Liver (tissue), 9 donors: Measurements from ENCODE around the gene NPPC. TPM values are rescaled to one million over a fixed set of nuclear protein-coding genes. Genes with fewer than 3 reads are reported as not detected.

Source experiments
- DNase-seq: peaks from one replicate; pipeline ENCODE4 v3.0.0-alpha.2; 2017; ENCODE audit warnings: low spot score
- H3K27ac ChIP-seq, 2 donors: one replicate each; pipeline ENCODE4 v1.7.0; 2013; ENCODE audit warnings: inconsistent platforms in 2 of 2, low read length in 2 of 2, control low read depth in 1 of 2, low read depth in 1 of 2, mild to moderate bottlenecking in 1 of 2
- H3K27me3 ChIP-seq, 4 donors: one replicate each; pipeline versions ENCODE4 v1.6.1 to v1.7.0; 2013; ENCODE audit warnings: low read length in 3 of 4, inconsistent platforms in 1 of 4, mild to moderate bottlenecking in 1 of 4, moderate library complexity in 1 of 4; ENCODE audit not compliant: control insufficient read depth in 4 of 4, insufficient read depth in 4 of 4
- H3K36me3 ChIP-seq, 4 donors: one replicate each; pipeline versions ENCODE4 v1.6.1 to v1.7.0; 2013; ENCODE audit warnings: low read length in 3 of 4, mild to moderate bottlenecking in 3 of 4, low read depth in 1 of 4, moderate library complexity in 1 of 4; ENCODE audit not compliant: control insufficient read depth in 4 of 4, insufficient read depth in 3 of 4
- H3K4me1 ChIP-seq, 4 donors: one replicate each; pipeline versions ENCODE4 v1.6.1 to v1.7.0; 2013; ENCODE audit warnings: low read length in 3 of 4, mild to moderate bottlenecking in 3 of 4, moderate library complexity in 1 of 4; ENCODE audit not compliant: control insufficient read depth in 4 of 4, insufficient read depth in 4 of 4
- H3K4me3 ChIP-seq, 3 donors: one replicate each; pipeline versions ENCODE4 v1.6.1 to v1.7.0; 2013; ENCODE audit warnings: low read length in 3 of 3, control low read depth in 1 of 3, low read depth in 1 of 3, mild to moderate bottlenecking in 1 of 3
- H3K9ac ChIP-seq, 2 donors: one replicate each; pipeline ENCODE4 v1.7.0; 2013; ENCODE audit warnings: low read length in 2 of 2, mild to moderate bottlenecking in 2 of 2, moderate library complexity in 2 of 2, control low read depth in 1 of 2, low read depth in 1 of 2
- H3K9me3 ChIP-seq, 4 donors: one replicate each; pipeline versions ENCODE4 v1.6.1 to v1.7.0; 2013; ENCODE audit warnings: low read length in 3 of 4; ENCODE audit not compliant: control insufficient read depth in 4 of 4
- EGR1 ChIP-seq, 2 donors: IDR thresholded peaks; 2 replicates each; pipeline ENCODE4 v1.6.1; 2016 to 2018; ENCODE audit warnings: antibody characterized with exemption in 2 of 2, low read depth in 2 of 2
- FOXA1 ChIP-seq: IDR thresholded peaks from 2 replicates; pipeline ENCODE4 v1.6.1; 2016; ENCODE audit warnings: antibody characterized with exemption
- FOXA2 ChIP-seq: IDR thresholded peaks from 2 replicates; pipeline ENCODE4 v1.6.1; 2016; ENCODE audit warnings: antibody characterized with exemption
- GABPA ChIP-seq, 2 donors: IDR thresholded peaks in 1 of 2; conservative IDR thresholded peaks in 1 of 2; 2 replicates each; pipeline ENCODE4 v1.6.1; 2016; ENCODE audit warnings: antibody characterized with exemption in 2 of 2, mild to moderate bottlenecking in 1 of 2, moderate library complexity in 1 of 2
- HNF4A ChIP-seq, 2 donors: conservative IDR thresholded peaks; 2 replicates each; pipeline ENCODE4 v1.6.1; 2016; ENCODE audit warnings: antibody characterized with exemption in 2 of 2, mild to moderate bottlenecking in 2 of 2
- HNF4G ChIP-seq: IDR thresholded peaks from 2 replicates; pipeline ENCODE4 v1.6.1; 2016; ENCODE audit warnings: antibody characterized with exemption
- NR2F2 ChIP-seq: IDR thresholded peaks from 2 replicates; pipeline ENCODE4 v1.6.1; 2016; ENCODE audit warnings: antibody characterized with exemption
- RAD21 ChIP-seq, 2 donors: IDR thresholded peaks; 2 replicates each; pipeline ENCODE4 v1.6.1; 2016; ENCODE audit warnings: antibody characterized with exemption in 2 of 2, mild to moderate bottlenecking in 2 of 2
- SP1 ChIP-seq: IDR thresholded peaks from 2 replicates; pipeline ENCODE4 v1.6.1; 2018; ENCODE audit warnings: antibody characterized with exemption, mild to moderate bottlenecking
- YY1 ChIP-seq: IDR thresholded peaks from 2 replicates; pipeline ENCODE4 v1.6.1; 2016; ENCODE audit warnings: antibody characterized with exemption, mild to moderate bottlenecking
- WGBS: extraction: QIAGEN DNeasy Blood & Tissue Kit; methylation state at CpG from one replicate; pipeline ENCODE4 v1.1.7; 2013; 5-methylcytosine and 5-hydroxymethylcytosine counted together
- polyA plus RNA-seq, 2 donors: library from polyadenylated mRNA; stranded (reverse) in 1 of 2; unstranded in 1 of 2; fragments of 200-250 nt in 1 of 2; fragments of >200 nt in 1 of 2; fragmentation: Nextera tagmentation in 1 of 2; extraction: Ambion mirVana in 1 of 2; gene quantifications; one replicate each; pipeline versions ENCODE4 v1.2.1 to v1.2.3, GENCODE V29; 2013 to 2015
- total RNA-seq, 2 donors: library from RNA; depleted of rRNA; stranded (reverse); fragments of >200 nt; gene quantifications; one replicate each; pipeline ENCODE4 v1.2.3, GENCODE V29; 2014
- TF ChIP-seq, protein P1 (sequence below): fragments of 150-350 bp; IDR thresholded peaks from 2 replicates; pipeline ENCODE4 v1.5.1; 2017; ENCODE audit warnings: improper control_type of control experiment, low read depth, low read length; ENCODE audit not compliant: missing input control
- TF ChIP-seq, protein P2 (sequence below): IDR thresholded peaks from 2 replicates; pipeline ENCODE4 v1.6.1; 2016; ENCODE audit warnings: antibody characterized with exemption
- TF ChIP-seq, protein P3 (sequence below): IDR thresholded peaks from 2 replicates; pipeline ENCODE4 v1.6.1; 2016; ENCODE audit warnings: antibody characterized with exemption
- TF ChIP-seq, protein P4 (sequence below): IDR thresholded peaks from 2 replicates; pipeline ENCODE4 v1.6.1; 2016; ENCODE audit warnings: antibody characterized with exemption
- donor health status: healthy.
- donor health status: healthy.
- donor health status: healthy.
- donor health status: healthy.
- donor health status: healthy.

The NPPC gene
- total and polyA plus RNA-seq, 4 donors = 0.47 TPM; not detected in 3

DNA sequence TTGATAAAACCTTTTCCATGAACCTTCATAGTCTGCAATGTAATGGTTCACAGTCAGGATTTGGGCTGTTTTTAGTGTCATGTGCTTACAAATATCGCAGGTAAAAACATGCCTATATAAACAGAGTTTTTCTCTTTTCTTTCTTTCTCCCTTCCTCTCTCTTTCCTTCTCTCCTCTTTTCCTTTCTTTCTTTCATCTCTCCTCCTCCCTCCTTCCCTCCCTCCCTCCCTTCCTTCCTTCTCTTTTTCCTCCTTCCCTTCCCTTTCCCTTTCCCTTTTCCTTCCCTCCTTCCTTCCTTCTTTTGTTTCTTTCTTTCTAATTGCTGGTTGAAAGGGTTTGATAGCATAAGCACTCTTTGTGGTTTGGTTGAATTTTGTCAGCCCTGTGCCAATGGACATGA is 9.6 kb upstream of the NPPC start:
- Histone ChIP-seq H3K9me3 (no peaks in the 10 kb centered on the region), H3K4me3 (no peak overlapping the region), H3K27me3 (no peaks in the 10 kb centered on the region), H3K27ac (no peak overlapping the region), H3K4me1 (no peaks in the 10 kb centered on the region), H3K36me3 (no peaks in the 10 kb centered on the region), H3K9ac (no peak overlapping the region)
- DNase-seq = no peak
- no peak for TF ChIP-seq SP1
- TF ChIP-seq NR2F2 = no peak
- no peak for TF ChIP-seq FOXA2
- TF ChIP-seq, protein P1, sequence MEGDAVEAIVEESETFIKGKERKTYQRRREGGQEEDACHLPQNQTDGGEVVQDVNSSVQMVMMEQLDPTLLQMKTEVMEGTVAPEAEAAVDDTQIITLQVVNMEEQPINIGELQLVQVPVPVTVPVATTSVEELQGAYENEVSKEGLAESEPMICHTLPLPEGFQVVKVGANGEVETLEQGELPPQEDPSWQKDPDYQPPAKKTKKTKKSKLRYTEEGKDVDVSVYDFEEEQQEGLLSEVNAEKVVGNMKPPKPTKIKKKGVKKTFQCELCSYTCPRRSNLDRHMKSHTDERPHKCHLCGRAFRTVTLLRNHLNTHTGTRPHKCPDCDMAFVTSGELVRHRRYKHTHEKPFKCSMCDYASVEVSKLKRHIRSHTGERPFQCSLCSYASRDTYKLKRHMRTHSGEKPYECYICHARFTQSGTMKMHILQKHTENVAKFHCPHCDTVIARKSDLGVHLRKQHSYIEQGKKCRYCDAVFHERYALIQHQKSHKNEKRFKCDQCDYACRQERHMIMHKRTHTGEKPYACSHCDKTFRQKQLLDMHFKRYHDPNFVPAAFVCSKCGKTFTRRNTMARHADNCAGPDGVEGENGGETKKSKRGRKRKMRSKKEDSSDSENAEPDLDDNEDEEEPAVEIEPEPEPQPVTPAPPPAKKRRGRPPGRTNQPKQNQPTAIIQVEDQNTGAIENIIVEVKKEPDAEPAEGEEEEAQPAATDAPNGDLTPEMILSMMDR = no peak
- TF ChIP-seq, protein P2, sequence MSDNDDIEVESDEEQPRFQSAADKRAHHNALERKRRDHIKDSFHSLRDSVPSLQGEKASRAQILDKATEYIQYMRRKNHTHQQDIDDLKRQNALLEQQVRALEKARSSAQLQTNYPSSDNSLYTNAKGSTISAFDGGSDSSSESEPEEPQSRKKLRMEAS = no peak
- no peak for TF ChIP-seq GABPA (IDR thresholded peaks at IDR 0.05 in 1 of 2, conservative IDR thresholded peaks at IDR 0.05 in 1 of 2)
- TF ChIP-seq HNF4G = no peak
- no peak for TF ChIP-seq YY1
- no peak for TF ChIP-seq FOXA1
- TF ChIP-seq HNF4A (conservative IDR thresholded peaks at IDR 0.05) = no peak
- TF ChIP-seq EGR1 (IDR thresholded peaks at IDR 0.05; ENCODE audit: low read depth in 2 of 2) = no peak
- TF ChIP-seq, protein P3, sequence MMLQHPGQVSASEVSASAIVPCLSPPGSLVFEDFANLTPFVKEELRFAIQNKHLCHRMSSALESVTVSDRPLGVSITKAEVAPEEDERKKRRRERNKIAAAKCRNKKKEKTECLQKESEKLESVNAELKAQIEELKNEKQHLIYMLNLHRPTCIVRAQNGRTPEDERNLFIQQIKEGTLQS = no peak
- no peak for TF ChIP-seq RAD21 (IDR thresholded peaks at IDR 0.05)
- TF ChIP-seq, protein P4, sequence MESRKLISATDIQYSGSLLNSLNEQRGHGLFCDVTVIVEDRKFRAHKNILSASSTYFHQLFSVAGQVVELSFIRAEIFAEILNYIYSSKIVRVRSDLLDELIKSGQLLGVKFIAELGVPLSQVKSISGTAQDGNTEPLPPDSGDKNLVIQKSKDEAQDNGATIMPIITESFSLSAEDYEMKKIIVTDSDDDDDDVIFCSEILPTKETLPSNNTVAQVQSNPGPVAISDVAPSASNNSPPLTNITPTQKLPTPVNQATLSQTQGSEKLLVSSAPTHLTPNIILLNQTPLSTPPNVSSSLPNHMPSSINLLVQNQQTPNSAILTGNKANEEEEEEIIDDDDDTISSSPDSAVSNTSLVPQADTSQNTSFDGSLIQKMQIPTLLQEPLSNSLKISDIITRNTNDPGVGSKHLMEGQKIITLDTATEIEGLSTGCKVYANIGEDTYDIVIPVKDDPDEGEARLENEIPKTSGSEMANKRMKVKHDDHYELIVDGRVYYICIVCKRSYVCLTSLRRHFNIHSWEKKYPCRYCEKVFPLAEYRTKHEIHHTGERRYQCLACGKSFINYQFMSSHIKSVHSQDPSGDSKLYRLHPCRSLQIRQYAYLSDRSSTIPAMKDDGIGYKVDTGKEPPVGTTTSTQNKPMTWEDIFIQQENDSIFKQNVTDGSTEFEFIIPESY = no peak
- WGBS = 88% methylated on average over 1 of the region's 1 CpG

DNA sequence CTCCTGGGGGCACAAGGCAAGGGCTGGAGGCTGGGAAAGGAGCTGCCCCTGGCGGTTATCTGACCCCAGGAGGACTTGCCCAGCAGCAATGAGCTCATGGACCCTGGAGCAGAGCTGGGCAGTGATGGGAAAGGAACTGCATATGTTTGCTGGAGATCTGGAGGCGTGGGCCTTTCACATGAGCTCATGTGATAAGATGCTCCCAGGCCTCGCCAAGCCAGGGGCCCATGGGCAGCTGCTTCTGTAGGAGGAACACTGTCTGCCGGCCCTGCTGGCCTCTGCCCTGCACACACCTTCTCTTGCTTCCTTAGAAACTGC is 9.0 kb upstream of the NPPC start:
- H3K27ac ChIP-seq = no peak overlapping the region
- no peak overlapping the region for H3K9ac ChIP-seq
- no peaks in the 10 kb centered on the region for H3K9me3 ChIP-seq
- no peaks in the 10 kb centered on the region for H3K27me3 ChIP-seq
- DNase-seq = no peak
- H3K4me3 ChIP-seq = no peak overlapping the region
- no peaks in the 10 kb centered on the region for H3K36me3 ChIP-seq
- WGBS = 86% methylated on average over 4 of the region's 4 CpGs
- TF ChIP-seq, protein P4 = no peak
- TF ChIP-seq GABPA (IDR thresholded peaks at IDR 0.05 in 1 of 2, conservative IDR thresholded peaks at IDR 0.05 in 1 of 2) (no peak), RAD21 (IDR thresholded peaks at IDR 0.05) (no peak)
- TF ChIP-seq, protein P3 = no peak
- no peaks in the 10 kb centered on the region for H3K4me1 ChIP-seq
